Adrenal gland (tissue), 5 donors: ENCODE data around the gene DCAF15.

Source experiments
- CTCF ChIP-seq, 6 experiments: fragments of 450-650 bp in 4 of 6; fragments of 200-600 bp in 2 of 6; sonication (generic) in 1 of 6; IDR thresholded peaks; 1 replicate in 5 of 6; 2 replicates in 1 of 6; pipeline versions ENCODE4 v1.5.1 to v1.8.0; 2016 to 2021; ENCODE audit warnings: antibody characterized with exemption in 6 of 6, mild to moderate bottlenecking in 2 of 6, moderate library complexity in 1 of 6
- POLR2A ChIP-seq, 2 donors: fragments of 450-650 bp; IDR thresholded peaks; one replicate each; pipeline ENCODE4 v1.6.1; 2017; ENCODE audit warnings: antibody characterized with exemption in 2 of 2, mild to moderate bottlenecking in 2 of 2, moderate library complexity in 1 of 2
- donor health status: DM: no; HTN: no; CAD: no.

GRCh38 chr19:13960863-13961784 is 8.8 kb downstream of the DCAF15 start:
- TF ChIP-seq CTCF (IDR thresholded peaks at IDR 0.05) = no peak
- no peak for TF ChIP-seq POLR2A (IDR thresholded peaks at IDR 0.05)
